K562 (cell line): Measurements from ENCODE around the gene TRIM27. TPM values are rescaled to one million over a fixed set of nuclear protein-coding genes. Genes with fewer than 3 reads are reported as not detected.
A peak's percentile ranks its signal among the peaks of the same experiment; 100 is the strongest.

Experiments used
- ARID2 ChIP-seq: fragments of 450-650 bp; IDR thresholded peaks from 2 replicates; pipeline ENCODE4 v1.6.1; 2017; ENCODE audit warnings: antibody characterized with exemption, mild to moderate bottlenecking
- CREM ChIP-seq: IDR thresholded peaks from 2 replicates; pipeline ENCODE4 v1.6.1; 2014; ENCODE audit warnings: antibody characterized with exemption, low read depth
- CTCF ChIP-seq, 3 experiments: IDR thresholded peaks in 2 of 3; conservative IDR thresholded peaks in 1 of 3; 2 replicates each; pipeline ENCODE4 v1.5.1; 2011 to 2012; ENCODE audit warnings: low read length in 3 of 3, mild to moderate bottlenecking in 3 of 3, control low read depth in 2 of 3, improper control_type of control experiment in 1 of 3, inconsistent platforms in 1 of 3, low read depth in 1 of 3, mixed read lengths in 1 of 3, moderate library complexity in 1 of 3; ENCODE audit not compliant: insufficient read depth in 2 of 3
- ERF ChIP-seq: fragments of 450-650 bp; formaldehyde crosslinking; IDR thresholded peaks from 2 replicates; pipeline ENCODE4 v1.4.0; 2020; ENCODE audit warnings: mild to moderate bottlenecking, mixed read lengths
- ETV6 ChIP-seq, 3 experiments: fragments of 150-350 bp in 1 of 3; sonication (generic) in 1 of 3; formaldehyde crosslinking in 1 of 3; IDR thresholded peaks; 2 replicates each; pipeline versions ENCODE4 v1.6.1 to v1.8.0; 2014 to 2022; ENCODE audit warnings: borderline replicate concordance in 2 of 3, low read depth in 2 of 3, antibody characterized with exemption in 1 of 3, low read length in 1 of 3, mild to moderate bottlenecking in 1 of 3, missing genetic modification reagents in 1 of 3
- LCOR ChIP-seq: sonication (generic); formaldehyde crosslinking; IDR thresholded peaks from 2 replicates; pipeline ENCODE4 v1.8.0; 2022; ENCODE audit warnings: mild to moderate bottlenecking, missing genetic modification reagents
- MITF ChIP-seq: IDR thresholded peaks from 2 replicates; pipeline ENCODE4 v1.6.1; 2014; ENCODE audit warnings: antibody characterized with exemption
- NFRKB ChIP-seq: fragments of 450-650 bp; IDR thresholded peaks from 2 replicates; pipeline ENCODE4 v1.6.1; 2016; ENCODE audit warnings: low read depth
- NR2F6 ChIP-seq: fragments of 450-650 bp; formaldehyde crosslinking; IDR thresholded peaks from 2 replicates; pipeline ENCODE4 v1.4.0; 2020; ENCODE audit warnings: mild to moderate bottlenecking
- SMAD1 ChIP-seq: fragments of 150-350 bp; IDR thresholded peaks from 2 replicates; pipeline ENCODE4 v1.6.1; 2014; ENCODE audit warnings: low read length, low read depth; ENCODE audit not compliant: partially characterized antibody
- SUPT5H ChIP-seq: fragments of 450-650 bp; IDR thresholded peaks from 2 replicates; pipeline ENCODE4 v1.6.1; 2016
- ZBTB1 ChIP-seq: sonication (generic); formaldehyde crosslinking; IDR thresholded peaks from 2 replicates; pipeline ENCODE4 v1.8.1; 2023; ENCODE audit warnings: missing genetic modification reagents, low read depth, mild to moderate bottlenecking, borderline replicate concordance
- ZNF165 ChIP-seq: fragments of 250-450 bp; sonication (Bioruptor Pico); IDR thresholded peaks from 2 replicates; pipeline ENCODE4 v1.4.0; 2020; ENCODE audit warnings: borderline replicate concordance
- ZNF589 ChIP-seq: fragments of 200-800 bp; sonication (Bioruptor generic); IDR thresholded peaks from 2 replicates; pipeline ENCODE4 v1.6.1; 2016; ENCODE audit warnings: low read depth, missing genetic modification characterization, missing compliant biosample characterization
- polyA plus RNA-seq, 8 experiments: library from polyadenylated mRNA; depleted of rRNA in 4 of 8; stranded (reverse) in 5 of 8; unstranded in 3 of 8; fragments of >200 nt; fragmentation: Nextera tagmentation in 2 of 8; fragmentation: Illumina TruSeq in 1 of 8; extraction: Ambion mirVana in 2 of 8; extraction: Trizol in 1 of 8; gene quantifications; 2 replicates each; pipeline versions ENCODE4 v1.2.1 to v1.2.3, GENCODE V29; 2011 to 2014; ENCODE audit warnings: inconsistent platforms in 1 of 8, missing spikeins in 1 of 8
- total RNA-seq, 7 experiments: library from RNA; depleted of rRNA in 6 of 7; stranded (reverse); fragments of >200 nt in 6 of 7; fragmentation: Illumina TruSeq in 2 of 7; extraction: Trizol in 2 of 7; gene quantifications; 2 replicates each; pipeline versions ENCODE4 v1.2.1 to v1.2.3, GENCODE V29; 2011 to 2021; ENCODE audit warnings: low replicate concordance in 1 of 7
- TF ChIP-seq, protein P1 (sequence below): sonication (generic); formaldehyde crosslinking; IDR thresholded peaks from 2 replicates; pipeline ENCODE4 v1.8.1; 2023; ENCODE audit warnings: mild to moderate bottlenecking, missing genetic modification reagents

Gene TRIM27
- total and polyA plus RNA-seq, 9 of the 15 experiments (the other 6 are each of a cell fraction or from before 2014, with no cell fraction given) = 37.7 to 235 (median 122) TPM

DNA sequence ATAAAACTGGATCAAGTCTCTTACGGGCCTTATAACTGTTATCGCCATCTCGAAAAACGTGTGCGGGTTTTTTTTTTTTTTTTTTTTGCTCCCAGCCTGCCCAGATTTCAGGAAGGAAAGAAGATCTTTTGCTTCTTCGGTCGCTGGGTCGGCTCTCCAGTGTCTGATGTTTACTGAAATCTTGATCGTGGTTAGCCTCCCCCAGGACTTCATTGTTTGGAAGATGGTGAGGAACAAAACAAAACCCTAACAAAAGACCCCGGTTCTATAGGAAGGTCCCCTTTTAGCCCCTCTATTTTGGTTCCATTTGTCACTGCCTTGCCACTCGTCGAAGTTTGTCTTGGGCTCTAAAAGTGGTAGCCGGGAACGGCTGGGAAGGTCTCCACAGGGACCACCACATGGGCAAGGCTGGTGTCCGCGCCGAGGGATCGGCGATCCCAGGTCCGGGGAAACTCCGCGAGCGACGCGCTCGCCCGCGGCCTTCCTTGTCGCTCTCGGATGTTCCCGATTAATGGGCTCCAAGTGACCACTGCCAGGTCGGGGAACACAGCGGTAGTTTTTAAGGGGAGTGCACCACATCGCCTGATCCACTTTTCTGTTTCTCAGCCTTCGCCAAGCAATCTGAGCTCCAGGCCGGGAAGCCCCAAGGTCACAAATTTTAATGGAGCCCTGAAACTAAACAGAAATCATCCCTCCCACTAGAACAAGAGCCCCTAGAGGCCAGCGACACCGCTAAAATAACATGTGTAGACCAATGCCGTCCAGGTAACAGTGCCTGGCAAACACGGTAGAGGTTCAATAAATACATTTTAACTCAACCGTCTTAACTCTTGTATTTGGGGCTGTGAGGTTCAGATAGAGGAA, 27.0 kb downstream of the TRIM27 start (continued):
- TF ChIP-seq CTCF (IDR thresholded peaks at IDR 0.05 in 2 of 3, conservative IDR thresholded peaks at IDR 0.05 in 1 of 3; ENCODE audit: insufficient read depth in 2 of 3, low read depth in 1 of 3, low read length in 3 of 3) (peak; percentile 47 to 55 (median 51); a peak in 5 of 6 replicates), ARID2 (0 out of 2 replicates have a peak, but pooled peaks have one; percentile 6), NR2F6 (CRISPR knock-in tag) (peak; percentile 89; the same call in 1 of the 2 replicates), LCOR (CRISPR knock-in tag) (peak; percentile 31; the same call in 1 of the 2 replicates), NFRKB (peak; percentile 89), SMAD1 (peak; percentile 52), ZNF589 (peak; percentile 41; the same call in 1 of the 2 replicates), ERF (CRISPR knock-in tag) (peak; percentile 92), CREM (peak; percentile 56; the same call in 1 of the 2 replicates), ZNF165 (peak; percentile 86; the same call in 1 of the 2 replicates), SUPT5H (peak; percentile 46), MITF (no peak), ETV6 (IDR thresholded peaks at IDR 0.05; ENCODE audit: borderline replicate concordance in 1 of 2, low read depth in 2 of 2, low read length in 1 of 2) (no peak), ETV6 (CRISPR knock-in tag; IDR thresholded peaks at IDR 0.05; ENCODE audit: borderline replicate concordance) (no peak), ZBTB1 (CRISPR knock-in tag) (peak; percentile 72; the same call in 1 of the 2 replicates)
- TF ChIP-seq, protein P1, sequence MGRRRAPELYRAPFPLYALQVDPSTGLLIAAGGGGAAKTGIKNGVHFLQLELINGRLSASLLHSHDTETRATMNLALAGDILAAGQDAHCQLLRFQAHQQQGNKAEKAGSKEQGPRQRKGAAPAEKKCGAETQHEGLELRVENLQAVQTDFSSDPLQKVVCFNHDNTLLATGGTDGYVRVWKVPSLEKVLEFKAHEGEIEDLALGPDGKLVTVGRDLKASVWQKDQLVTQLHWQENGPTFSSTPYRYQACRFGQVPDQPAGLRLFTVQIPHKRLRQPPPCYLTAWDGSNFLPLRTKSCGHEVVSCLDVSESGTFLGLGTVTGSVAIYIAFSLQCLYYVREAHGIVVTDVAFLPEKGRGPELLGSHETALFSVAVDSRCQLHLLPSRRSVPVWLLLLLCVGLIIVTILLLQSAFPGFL (CRISPR knock-in tag) = peak; percentile 44; the same call in 1 of the 2 replicates
